Endothelial cell of umbilical vein (primary cell): ENCODE data around the gene FAM234B. TPM values are rescaled to one million over a fixed set of nuclear protein-coding genes. Genes with fewer than 3 reads are reported as not detected.

Source experiments
- BruUV-seq: library from RNA; stranded (reverse); fragments of 400-500 nt; replicated peaks from 2 replicates; lab custom pipeline; 2021; lab: Mats Ljungman, UMichigan
- CTCF ChIA-PET: fragments of 300-600, 350-600 bp; sonication (Branson Sonifier 250); formaldehyde crosslinking; loops from one replicate; lab custom pipeline; 2021; ENCODE audit warnings: antibody characterized with exemption, inconsistent platforms; lab: Charles Lee
- POLR2A ChIA-PET: fragments of 300-600, 350-600 bp; sonication (Branson Sonifier 250); formaldehyde crosslinking; loops from one replicate; lab custom pipeline; 2021; ENCODE audit warnings: antibody characterized with exemption, inconsistent platforms; lab: Charles Lee
- DNase-seq: peaks from one replicate; pipeline ENCODE4 v3.0.0-alpha.2; 2011; ENCODE audit warnings: low read depth, low spot score
- FAIRE-seq: peaks from 2 replicates; lab custom pipeline; 2011; peaks lifted over from hg19 to GRCh38; lab: Jason Lieb, UNC
- H2AFZ ChIP-seq: 2 replicates; pipeline ENCODE4 v1.6.0; 2012; ENCODE audit warnings: low read depth, low read length, control low read depth, inconsistent platforms
- H3K27ac ChIP-seq: 2 replicates; pipeline ENCODE4 v1.5.1; 2011; ENCODE audit warnings: low read depth, mild to moderate bottlenecking, control low read depth, low read length, moderate library complexity; ENCODE audit not compliant: insufficient read depth
- H3K27me3 ChIP-seq, 2 experiments: 2 replicates each; pipeline versions ENCODE4 v1.6.0 to v1.6.1; 2011; ENCODE audit warnings: low read length in 2 of 2, mixed read lengths in 1 of 2; ENCODE audit not compliant: control insufficient read depth in 2 of 2, insufficient read depth in 2 of 2
- H3K36me3 ChIP-seq, 2 experiments: 2 replicates in 1 of 2; 3 replicates in 1 of 2; pipeline ENCODE4 v1.5.1; 2011; ENCODE audit warnings: low read length in 2 of 2, mild to moderate bottlenecking in 1 of 2, moderate library complexity in 1 of 2; ENCODE audit not compliant: control insufficient read depth in 2 of 2, insufficient read depth in 2 of 2; ENCODE audit errors: extremely low read depth in 1 of 2
- H3K4me1 ChIP-seq: 3 replicates; pipeline ENCODE4 v1.5.1; 2011; ENCODE audit warnings: mild to moderate bottlenecking, low read length; ENCODE audit not compliant: control insufficient read depth, insufficient read depth; ENCODE audit errors: extremely low read depth
- H3K4me2 ChIP-seq: 2 replicates; pipeline ENCODE4 v1.6.1; 2011; ENCODE audit warnings: low read length, control low read depth, mixed read lengths; ENCODE audit not compliant: insufficient read depth
- H3K4me3 ChIP-seq, 3 experiments: fragments of 200-600 bp in 1 of 3; sonication (generic), shearing (Covaris generic) in 1 of 3; replicated peaks in 1 of 3; 2 replicates each; pipeline ENCODE4 v1.5.1; 2011 to 2016; ENCODE audit warnings: control low read depth in 3 of 3, low read length in 3 of 3, mild to moderate bottlenecking in 2 of 3, inconsistent platforms in 1 of 3, low read depth in 1 of 3, moderate library complexity in 1 of 3; ENCODE audit not compliant: insufficient read depth in 1 of 3
- H3K79me2 ChIP-seq: 2 replicates; pipeline ENCODE4 v1.6.0; 2012; ENCODE audit warnings: low read length, inconsistent platforms; ENCODE audit not compliant: control insufficient read depth, insufficient read depth
- H3K9ac ChIP-seq: replicated peaks from 2 replicates; pipeline ENCODE3; 2011; ENCODE audit warnings: low read length, control low read depth; ENCODE audit not compliant: insufficient read depth; ENCODE audit errors: extremely low read depth
- H3K9me1 ChIP-seq: replicated peaks from 3 replicates; pipeline ENCODE4 v1.6.0; 2011; ENCODE audit warnings: mild to moderate bottlenecking, low read length; ENCODE audit not compliant: control insufficient read depth, insufficient read depth; ENCODE audit errors: extremely low read depth
- H3K9me3 ChIP-seq: replicated peaks from 2 replicates; pipeline ENCODE4 v1.5.1; 2012; ENCODE audit warnings: low read length, inconsistent platforms; ENCODE audit not compliant: control insufficient read depth, insufficient read depth
- H4K20me1 ChIP-seq: replicated peaks from 2 replicates; pipeline ENCODE3; 2011; ENCODE audit warnings: mild to moderate bottlenecking, low read length; ENCODE audit not compliant: control insufficient read depth, insufficient read depth; ENCODE audit errors: extremely low read depth
- CTCF ChIP-seq, 2 donors: IDR thresholded peaks; 1 replicate in 1 of 2; 2 replicates in 1 of 2; pipeline ENCODE4 v1.5.1; 2011; ENCODE audit warnings: low read length in 2 of 2, mild to moderate bottlenecking in 2 of 2, moderate library complexity in 2 of 2, control low read depth in 1 of 2, inconsistent platforms in 1 of 2, low read depth in 1 of 2; ENCODE audit not compliant: insufficient read depth in 1 of 2; ENCODE audit errors: extremely low read depth in 1 of 2
- EZH2 ChIP-seq: IDR thresholded peaks from 2 replicates; pipeline ENCODE4 v1.6.1; 2012; ENCODE audit warnings: borderline replicate concordance, low read depth, mild to moderate bottlenecking, moderate library complexity, low read length, inconsistent platforms; ENCODE audit not compliant: severe bottlenecking
- FOS ChIP-seq: IDR thresholded peaks from 2 replicates; pipeline ENCODE4 v1.6.1; 2011; ENCODE audit warnings: mild to moderate bottlenecking, low read length, moderate library complexity, borderline replicate concordance; ENCODE audit not compliant: insufficient read depth
- GATA2 ChIP-seq: IDR thresholded peaks from 2 replicates; pipeline ENCODE4 v1.7.0; 2011; ENCODE audit warnings: low read depth, mild to moderate bottlenecking, moderate library complexity, mixed read lengths, low read length; ENCODE audit not compliant: insufficient read length, insufficient read depth
- MYC ChIP-seq: IDR thresholded peaks from one replicate; pipeline ENCODE4 v1.6.1; 2011; ENCODE audit warnings: mild to moderate bottlenecking, low read depth, low read length
- POLR2AphosphoS5 ChIP-seq: IDR thresholded peaks from 2 replicates; pipeline ENCODE4 v1.6.1; 2012; ENCODE audit warnings: low read depth, mild to moderate bottlenecking, control low read depth, low read length, moderate library complexity; ENCODE audit not compliant: insufficient read depth
- dilution Hi-C: fragments of 300-500 bp; cut with MboI; formaldehyde crosslinking; loops from one replicate; pipeline ENCODE4 v1.15.0; 2019; ENCODE audit warnings: low sequenced_read_pairs; ENCODE audit not compliant: extremely low pct_ligation_motif_present
- intact Hi-C: fragments of 100-400 bp; cut with micrococcal nuclease; formaldehyde crosslinking; loops from one replicate; pipeline ENCODE4 v1.10.0; 2022
- polyA plus RNA-seq, 4 experiments: library from polyadenylated mRNA; depleted of rRNA in 3 of 4; stranded (reverse) in 3 of 4; unstranded in 1 of 4; fragments of >200 nt; gene quantifications; 2 replicates each; pipeline versions ENCODE4 v1.2.1 to v1.2.3, GENCODE V29; 2011 to 2012; ENCODE audit warnings: missing spikeins in 1 of 4
- total RNA-seq: library from RNA; stranded (reverse); gene quantifications from 2 replicates; pipeline ENCODE4 v1.2.3, GENCODE V29; 2021

Gene FAM234B
- total and polyA plus RNA-seq, 2 donors (not counting 3 experiments of a cell fraction or from before 2014, with no cell fraction given), result 4.9 to 13.2 TPM

GRCh38 chr12:13105781-13106180 lies 61.6 kb downstream of the FAM234B start:
- no TSS peak for BruUV-seq
- no peak for DNase-seq
- Histone ChIP-seq H3K9ac (no peak overlapping the region), H4K20me1 (no peaks in the 10 kb centered on the region), H3K4me2 (no peak overlapping the region), H3K36me3 (no peaks in the 10 kb centered on the region), H3K9me1 (no peaks in the 10 kb centered on the region), H3K9me3 (no peaks in the 10 kb centered on the region), H3K79me2 (no peaks in the 10 kb centered on the region), H3K4me3 (no peak overlapping the region), H3K4me1 (peaks cover 11% of the 10 kb centered on the region), H2AFZ (no peak overlapping the region), H3K27me3 (no peaks in the 10 kb centered on the region), H3K27ac (no peak overlapping the region)
- dilution Hi-C loops (no loop called here), intact Hi-C loops (no loop called here)
- TF ChIP-seq FOS (no peak), EZH2 (no peak), MYC (no peak), GATA2 (no peak), CTCF (IDR thresholded peaks at IDR 0.05; ENCODE audit: extremely low read depth in 1 of 2, insufficient read depth in 1 of 2, low read depth in 1 of 2, low read length in 2 of 2) (no peak), POLR2AphosphoS5 (no peak)
- ChIA-PET CTCF (interaction anchor here (1.3 to 1.8 kb wide), 2 partner anchors 11 to 55 kb away, joined by 3 to 6 read pairs; no protein-coding TSS in a partner anchor), POLR2A (interaction anchor here (0.7 kb wide), 1 partner anchor 19 kb away, joined by 4 read pairs; no protein-coding TSS in a partner anchor)
- no peak for FAIRE-seq
